OCI-LY3 (cell line): ENCODE measurements around the gene ARPC2.

ENCODE experiments used
- H2AFZ ChIP-seq: fragments of 200-600, 300-600 bp; shearing (Covaris generic); 2 replicates; pipeline ENCODE4 v1.6.0; 2014; ENCODE audit warnings: antibody characterized with exemption, low read depth, low read length
- H3K27ac ChIP-seq: fragments of 200-600, 300-600 bp; sonication (generic); 2 replicates; pipeline ENCODE4 v1.5.1; 2014; ENCODE audit warnings: mild to moderate bottlenecking, low read length, moderate library complexity, mixed read lengths
- H3K27me3 ChIP-seq: fragments of 200-600, 300-600 bp; sonication (generic); 2 replicates; pipeline ENCODE4 v1.6.1; 2014; ENCODE audit warnings: low read depth, low read length, mixed read lengths
- H3K36me3 ChIP-seq: fragments of 200-600, 300-600 bp; sonication (generic); replicated peaks from 2 replicates; pipeline ENCODE3; 2014; ENCODE audit warnings: low read depth, low read length, mixed read lengths
- H3K4me1 ChIP-seq: fragments of 300-600, 200-600 bp; sonication (generic); 2 replicates; pipeline ENCODE4 v1.6.1; 2014; ENCODE audit warnings: low read length, mixed read lengths
- H3K4me2 ChIP-seq: fragments of 200-600, 300-600 bp; sonication (generic); 2 replicates; pipeline ENCODE4 v1.6.1; 2014; ENCODE audit warnings: low read length, mixed read lengths
- H3K4me3 ChIP-seq: fragments of 300-600, 200-600 bp; sonication (generic); 2 replicates; pipeline ENCODE4 v1.5.1; 2014; ENCODE audit warnings: antibody characterized with exemption, mild to moderate bottlenecking, low read length, moderate library complexity
- H3K79me2 ChIP-seq: fragments of 300-600, 200-600 bp; shearing (Covaris generic); 2 replicates; pipeline ENCODE4 v1.6.1; 2014; ENCODE audit warnings: mild to moderate bottlenecking, low read length, mixed read lengths
- H3K9ac ChIP-seq: fragments of 300-600, 200-600 bp; shearing (Covaris generic); 2 replicates; pipeline ENCODE4 v1.6.0; 2014; ENCODE audit warnings: mild to moderate bottlenecking, low read length, moderate library complexity
- H3K9me3 ChIP-seq: fragments of 200-600, 300-600 bp; shearing (Covaris generic); 2 replicates; pipeline ENCODE4 v1.6.1; 2014; ENCODE audit warnings: low read length, mixed read lengths; ENCODE audit not compliant: insufficient read depth
- H4K20me1 ChIP-seq: fragments of 200-600, 300-600 bp; sonication (generic); 2 replicates; pipeline ENCODE4 v1.6.1; 2016; ENCODE audit warnings: low read length, mixed read lengths; ENCODE audit not compliant: insufficient read depth
- CTCF ChIP-seq: fragments of 200-600, 300-600 bp; sonication (generic); IDR thresholded peaks from 2 replicates; pipeline ENCODE4 v1.5.1; 2014; ENCODE audit warnings: antibody characterized with exemption, low read length, low read depth
- EZH2phosphoT487 ChIP-seq: fragments of 200-600 bp; shearing (Covaris generic); IDR thresholded peaks from 2 replicates; pipeline ENCODE4 v1.6.1; 2018; ENCODE audit warnings: antibody characterized with exemption, mixed run types, low read depth

Gene ARPC2

GRCh38 chr2:218180467-218181114, 36.4 kb upstream of the ARPC2 start:
- no peak overlapping the region for H3K4me2 ChIP-seq
- no peaks in the 10 kb centered on the region for H4K20me1 ChIP-seq
- no peak overlapping the region for H3K4me3 ChIP-seq
- H3K27me3 ChIP-seq, result peaks cover 4% of the 10 kb centered on the region
- H3K9ac ChIP-seq, result no peak overlapping the region
- H3K36me3 ChIP-seq, result no peaks in the 10 kb centered on the region
- H3K27ac ChIP-seq, result no peak overlapping the region
- H3K9me3 ChIP-seq, result no peaks in the 10 kb centered on the region
- H2AFZ ChIP-seq, result no peak overlapping the region
- H3K4me1 ChIP-seq, result no peaks in the 10 kb centered on the region
- TF ChIP-seq EZH2phosphoT487 (no peak), CTCF (no peak)
- no peaks in the 10 kb centered on the region for H3K79me2 ChIP-seq

GRCh38 chr2:218184331-218184730, 32.7 kb upstream of the ARPC2 start:
- H3K4me3 ChIP-seq, result no peak overlapping the region
- no peaks in the 10 kb centered on the region for H3K9me3 ChIP-seq
- no peak overlapping the region for H3K27ac ChIP-seq
- no peak overlapping the region for H3K9ac ChIP-seq
- H4K20me1 ChIP-seq, result no peaks in the 10 kb centered on the region
- no peaks in the 10 kb centered on the region for H3K36me3 ChIP-seq
- H3K4me1 ChIP-seq, result peaks cover 10% of the 10 kb centered on the region
- H3K4me2 ChIP-seq, result no peak overlapping the region
- H2AFZ ChIP-seq, result no peak overlapping the region
- H3K79me2 ChIP-seq, result no peaks in the 10 kb centered on the region
- H3K27me3 ChIP-seq, result peaks cover 4% of the 10 kb centered on the region
- TF ChIP-seq EZH2phosphoT487 (no peak), CTCF (no peak)

- Histone ChIP-seq H3K79me2 (no peaks in the 10 kb centered on the region), H3K4me3 (peak overlapping the region; percentile 25; the same call in 1 of the 2 replicates), H3K9me3 (no peaks in the 10 kb centered on the region), H3K4me1 (peaks cover 10% of the 10 kb centered on the region), H3K4me2 (peak overlapping the region; percentile 51), H3K27me3 (peaks cover 4% of the 10 kb centered on the region), H3K9ac (no peak overlapping the region; the same call in 1 of the 2 replicates), H4K20me1 (no peaks in the 10 kb centered on the region), H2AFZ (peak overlapping the region; percentile 59), H3K27ac (no peak overlapping the region), H3K36me3 (no peaks in the 10 kb centered on the region)
- TF ChIP-seq CTCF (peak; percentile 74), EZH2phosphoT487 (no peak)
Measured at GRCh38 chr2:218186355-218186766, 30.6 kb upstream of the ARPC2 start.

- Histone ChIP-seq H2AFZ (peak overlapping the region; percentile 59), H3K4me3 (no peak overlapping the region), H3K4me1 (peaks cover 10% of the 10 kb centered on the region), H4K20me1 (no peaks in the 10 kb centered on the region), H3K27ac (no peak overlapping the region), H3K9me3 (no peaks in the 10 kb centered on the region), H3K79me2 (no peaks in the 10 kb centered on the region), H3K4me2 (peak overlapping the region; percentile 51; the same call in 1 of the 2 replicates), H3K36me3 (no peaks in the 10 kb centered on the region), H3K9ac (no peak overlapping the region; the same call in 1 of the 2 replicates), H3K27me3 (peaks cover 4% of the 10 kb centered on the region; the same call in 1 of the 2 replicates)
- TF ChIP-seq EZH2phosphoT487 (no peak), CTCF (no peak)
Measured at GRCh38 chr2:218186876-218187275, 30.1 kb upstream of the ARPC2 start.
